ENCODE data around the gene MED12L.

DNA sequence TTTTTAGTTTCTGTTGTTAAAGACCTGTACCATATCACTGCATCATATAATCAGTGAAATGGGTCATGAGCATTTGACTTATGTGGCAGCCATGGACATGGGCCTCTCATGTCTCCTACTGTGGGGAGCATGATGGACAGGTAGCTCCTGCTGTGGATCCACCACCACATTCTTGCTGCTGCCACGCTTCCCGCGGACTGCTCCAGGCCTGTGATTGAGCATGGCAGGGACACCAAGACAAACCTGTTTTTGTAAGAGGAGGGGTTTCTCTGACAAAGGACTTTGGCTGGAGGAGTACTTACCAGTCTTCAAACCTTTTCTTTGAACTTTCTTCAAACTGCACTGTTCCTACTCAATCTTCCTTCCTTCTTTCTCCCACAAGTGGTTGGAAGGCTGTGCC is 210.8 kb downstream of the MED12L start:
- TF ChIP-seq, protein P1, sequence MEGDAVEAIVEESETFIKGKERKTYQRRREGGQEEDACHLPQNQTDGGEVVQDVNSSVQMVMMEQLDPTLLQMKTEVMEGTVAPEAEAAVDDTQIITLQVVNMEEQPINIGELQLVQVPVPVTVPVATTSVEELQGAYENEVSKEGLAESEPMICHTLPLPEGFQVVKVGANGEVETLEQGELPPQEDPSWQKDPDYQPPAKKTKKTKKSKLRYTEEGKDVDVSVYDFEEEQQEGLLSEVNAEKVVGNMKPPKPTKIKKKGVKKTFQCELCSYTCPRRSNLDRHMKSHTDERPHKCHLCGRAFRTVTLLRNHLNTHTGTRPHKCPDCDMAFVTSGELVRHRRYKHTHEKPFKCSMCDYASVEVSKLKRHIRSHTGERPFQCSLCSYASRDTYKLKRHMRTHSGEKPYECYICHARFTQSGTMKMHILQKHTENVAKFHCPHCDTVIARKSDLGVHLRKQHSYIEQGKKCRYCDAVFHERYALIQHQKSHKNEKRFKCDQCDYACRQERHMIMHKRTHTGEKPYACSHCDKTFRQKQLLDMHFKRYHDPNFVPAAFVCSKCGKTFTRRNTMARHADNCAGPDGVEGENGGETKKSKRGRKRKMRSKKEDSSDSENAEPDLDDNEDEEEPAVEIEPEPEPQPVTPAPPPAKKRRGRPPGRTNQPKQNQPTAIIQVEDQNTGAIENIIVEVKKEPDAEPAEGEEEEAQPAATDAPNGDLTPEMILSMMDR (conservative IDR thresholded peaks at IDR 0.05; ENCODE audit: low read length): no peak
- TF ChIP-seq EZH2phosphoT487 (IDR thresholded peaks at IDR 0.05; ENCODE audit: borderline replicate concordance): no peak

All from Loucy (cell line).